Ishikawa (cell line): ENCODE measurements around the gene STK38.

ENCODE experiments used
- CEBPB ChIP-seq: IDR thresholded peaks from 2 replicates; pipeline ENCODE4 v1.6.1; 2012
- CREB1 ChIP-seq: IDR thresholded peaks from 2 replicates; pipeline ENCODE4 v1.6.1; 2012; ENCODE audit warnings: low read depth
- EGR1 ChIP-seq: IDR thresholded peaks from 2 replicates; pipeline ENCODE4 v1.6.1; 2012
- EP300 ChIP-seq: IDR thresholded peaks from 2 replicates; pipeline ENCODE4 v1.6.1; 2012; ENCODE audit warnings: borderline replicate concordance
- FOXM1 ChIP-seq: IDR thresholded peaks from 2 replicates; pipeline ENCODE4 v1.6.1; 2012; ENCODE audit warnings: low read depth, borderline replicate concordance
- MAX ChIP-seq: IDR thresholded peaks from 2 replicates; pipeline ENCODE4 v1.6.1; 2012
- NFIC ChIP-seq: IDR thresholded peaks from 2 replicates; pipeline ENCODE4 v1.6.1; 2012
- RAD21 ChIP-seq: IDR thresholded peaks from 2 replicates; pipeline ENCODE4 v1.6.1; 2012; ENCODE audit warnings: low read depth
- REST ChIP-seq: IDR thresholded peaks from 2 replicates; pipeline ENCODE4 v1.6.1; 2012; ENCODE audit warnings: low read depth, mild to moderate bottlenecking
- TAF1 ChIP-seq: IDR thresholded peaks from 2 replicates; pipeline ENCODE4 v1.6.1; 2012; ENCODE audit warnings: low read depth, mild to moderate bottlenecking
- TCF12 ChIP-seq: IDR thresholded peaks from 2 replicates; pipeline ENCODE4 v1.6.1; 2012; ENCODE audit warnings: low read depth
- TEAD4 ChIP-seq: IDR thresholded peaks from 2 replicates; pipeline ENCODE4 v1.6.1; 2012
- USF1 ChIP-seq: IDR thresholded peaks from 2 replicates; pipeline ENCODE4 v1.6.1; 2012
- YY1 ChIP-seq: IDR thresholded peaks from 2 replicates; pipeline ENCODE4 v1.6.1; 2012; ENCODE audit warnings: low read depth
- ZBTB7A ChIP-seq: IDR thresholded peaks from 2 replicates; pipeline ENCODE4 v1.6.1; 2012; ENCODE audit warnings: low read depth

Gene STK38

GRCh38 chr6:36545767-36546307 is 1.4 kb downstream of the STK38 start:
- TF ChIP-seq ZBTB7A = no peak

- TF ChIP-seq RAD21 = no peak
Observed at GRCh38 chr6:36544228-36544627, 3.1 kb downstream of the STK38 start.

GRCh38 chr6:36542041-36542440 is 5.2 kb downstream of the STK38 start:
- TF ChIP-seq REST = no peak

GRCh38 chr6:36539814-36540568 is 7.3 kb downstream of the STK38 start:
- TF ChIP-seq REST (no peak), RAD21 (no peak), FOXM1 (no peak), EGR1 (no peak), ZBTB7A (no peak), MAX (no peak), TAF1 (no peak), CREB1 (no peak), USF1 (no peak), YY1 (no peak), NFIC (no peak), TEAD4 (no peak), TCF12 (no peak), CEBPB (no peak), EP300 (no peak)

GRCh38 chr6:36536873-36537547 is 10.3 kb downstream of the STK38 start:
- TF ChIP-seq EP300 (no peak), TAF1 (no peak), MAX (no peak)

- no peak for TF ChIP-seq USF1
- TF ChIP-seq TCF12 = no peak
- no peak for TF ChIP-seq TAF1
- TF ChIP-seq FOXM1 = no peak
- TF ChIP-seq NFIC = no peak
- no peak for TF ChIP-seq EP300
- no peak for TF ChIP-seq MAX
Observed at GRCh38 chr6:36533321-36533720, 14.0 kb downstream of the STK38 start.

- TF ChIP-seq CEBPB (no peak), TAF1 (no peak), NFIC (no peak), CREB1 (no peak), RAD21 (no peak), REST (no peak), USF1 (no peak), MAX (no peak), FOXM1 (no peak), ZBTB7A (no peak), EP300 (no peak)
Observed at GRCh38 chr6:36526066-36526465, 21.2 kb downstream of the STK38 start.
